ENCODE data around the gene PLEKHM2.
A peak's percentile ranks its signal among the peaks of the same experiment; 100 is the strongest.

Gene PLEKHM2

GRCh38 chr1:15680561-15681348 lies 3.4 kb upstream of the PLEKHM2 start:
- H3K27me3 ChIP-seq (ENCODE audit: insufficient read depth, low read length) = no peaks in the 10 kb centered on the region
- H3K9me3 ChIP-seq (ENCODE audit: low read length) = peaks cover 5% of the 10 kb centered on the region
- H3K36me3 ChIP-seq (ENCODE audit: insufficient read depth, low read length) = no peaks in the 10 kb centered on the region
- H3K4me3 ChIP-seq (ENCODE audit: low read length) = no peak overlapping the region
- peaks cover 19% of the 10 kb centered on the region for H3K4me1 ChIP-seq (ENCODE audit: insufficient read depth, low read length)
- no peak overlapping the region for H2AFZ ChIP-seq (ENCODE audit: low read depth, low read length)

DNA sequence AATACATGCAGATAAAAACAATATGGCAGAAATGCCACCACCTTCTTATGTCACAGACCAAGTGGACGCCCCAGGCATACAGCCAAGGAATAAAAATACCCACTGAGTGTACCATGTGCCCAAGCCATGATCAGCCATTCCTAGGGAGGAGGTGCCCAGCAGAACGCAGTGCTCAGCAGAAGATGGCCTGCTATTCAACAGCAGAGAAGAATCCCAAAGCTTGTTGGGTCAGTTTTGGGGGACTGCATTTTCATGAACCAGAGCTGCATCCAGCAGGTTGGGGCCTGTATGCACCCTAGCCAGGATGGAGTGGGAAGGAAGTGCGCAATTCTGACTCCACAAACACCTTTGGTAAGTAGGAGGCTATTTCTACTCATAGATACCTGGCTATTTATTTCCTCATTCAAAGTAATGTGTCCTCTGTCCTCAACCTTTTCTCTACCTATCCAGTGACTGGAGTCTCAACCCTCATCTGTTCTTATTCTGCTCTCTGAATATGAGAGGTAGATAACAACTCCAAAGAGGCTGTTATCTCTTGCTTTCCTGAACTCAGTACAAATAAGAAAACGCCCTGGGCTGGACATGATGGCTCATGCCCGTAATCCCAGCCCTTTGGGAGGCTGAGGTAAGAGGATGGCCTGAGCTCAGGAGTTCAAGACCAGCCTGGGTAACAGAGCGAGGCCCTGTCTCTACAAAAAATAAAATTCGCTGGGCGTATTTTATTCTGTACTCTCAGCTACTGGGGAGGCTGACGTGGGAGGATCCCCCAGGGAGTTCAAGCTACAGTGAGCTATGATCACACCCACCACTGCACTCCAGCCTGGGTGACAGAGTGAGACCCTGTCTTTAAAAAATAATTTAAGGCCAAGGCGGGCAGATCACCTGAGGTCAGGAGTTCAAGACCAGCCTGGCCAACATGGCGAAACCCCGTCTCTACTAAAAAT lies 2.5 kb upstream of the PLEKHM2 start:
- Histone ChIP-seq H3K9me3 (ENCODE audit: low read length) (peaks cover 5% of the 10 kb centered on the region), H3K4me3 (ENCODE audit: low read length) (no peak overlapping the region), H3K27me3 (ENCODE audit: insufficient read depth, low read length) (no peaks in the 10 kb centered on the region), H3K36me3 (ENCODE audit: insufficient read depth, low read length) (no peaks in the 10 kb centered on the region), H2AFZ (ENCODE audit: low read depth, low read length) (no peak overlapping the region), H3K4me1 (ENCODE audit: insufficient read depth, low read length) (peaks cover 24% of the 10 kb centered on the region)

- peaks cover 24% of the 10 kb centered on the region for H3K4me1 ChIP-seq (ENCODE audit: insufficient read depth, low read length)
- H3K4me3 ChIP-seq (ENCODE audit: low read length) = no peak overlapping the region
These were observed 1.2 kb upstream of the PLEKHM2 start for GRCh38 chr1:15682936-15683341.

DNA sequence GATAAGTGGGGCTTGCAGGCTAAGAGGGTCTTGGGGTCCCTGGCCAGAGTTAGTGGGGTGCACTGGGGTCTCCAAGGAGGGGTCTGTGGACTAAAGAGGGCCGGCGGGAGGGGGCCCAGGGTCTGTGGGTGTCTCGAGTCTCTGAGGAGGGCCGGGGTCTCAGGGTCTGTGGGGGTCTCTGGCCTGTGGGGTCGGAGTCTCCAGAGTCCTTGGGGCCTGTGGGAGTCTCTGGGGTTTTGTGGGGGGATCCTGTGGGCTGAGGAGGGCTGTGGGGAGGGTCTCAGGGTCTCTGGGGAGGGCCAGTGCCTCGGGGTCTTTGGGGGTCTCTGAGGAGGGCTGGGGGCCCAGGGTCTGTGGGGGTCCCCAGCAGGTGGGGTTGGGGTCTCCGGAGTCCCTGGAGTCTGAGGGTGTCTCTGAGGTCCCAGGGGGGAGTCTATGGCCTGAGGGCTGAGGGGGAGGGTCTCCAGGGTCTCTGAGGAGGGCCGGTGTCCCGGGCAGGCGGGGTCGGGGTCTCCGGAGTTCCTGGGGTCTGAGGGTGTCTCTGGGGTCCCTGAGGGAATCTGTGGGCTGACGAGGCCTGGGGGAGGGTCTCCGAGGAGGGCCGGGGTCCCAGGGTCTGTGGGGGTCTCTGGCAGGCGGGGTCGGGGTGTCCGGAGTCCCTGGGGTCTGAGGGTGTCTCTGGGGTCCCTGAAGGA lies 628 bp upstream of the PLEKHM2 start:
- Histone ChIP-seq H3K4me3 (ENCODE audit: low read length) (peak overlapping the region; percentile 74), H2AFZ (ENCODE audit: low read depth, low read length) (peak overlapping the region; percentile 99), H3K27me3 (ENCODE audit: insufficient read depth, low read length) (no peaks in the 10 kb centered on the region), H3K4me1 (ENCODE audit: insufficient read depth, low read length) (peaks cover 24% of the 10 kb centered on the region), H3K9me3 (ENCODE audit: low read length) (peaks cover 3% of the 10 kb centered on the region), H3K36me3 (ENCODE audit: insufficient read depth, low read length) (no peaks in the 10 kb centered on the region)

More at GRCh38 chr1:15682936-15683341, 1.2 kb upstream of the PLEKHM2 start:
- Histone ChIP-seq H3K27me3 (ENCODE audit: insufficient read depth, low read length) (no peaks in the 10 kb centered on the region), H3K36me3 (ENCODE audit: insufficient read depth, low read length) (no peaks in the 10 kb centered on the region), H3K9me3 (ENCODE audit: low read length) (peaks cover 3% of the 10 kb centered on the region), H2AFZ (ENCODE audit: low read depth, low read length) (no peak overlapping the region)

DNA sequence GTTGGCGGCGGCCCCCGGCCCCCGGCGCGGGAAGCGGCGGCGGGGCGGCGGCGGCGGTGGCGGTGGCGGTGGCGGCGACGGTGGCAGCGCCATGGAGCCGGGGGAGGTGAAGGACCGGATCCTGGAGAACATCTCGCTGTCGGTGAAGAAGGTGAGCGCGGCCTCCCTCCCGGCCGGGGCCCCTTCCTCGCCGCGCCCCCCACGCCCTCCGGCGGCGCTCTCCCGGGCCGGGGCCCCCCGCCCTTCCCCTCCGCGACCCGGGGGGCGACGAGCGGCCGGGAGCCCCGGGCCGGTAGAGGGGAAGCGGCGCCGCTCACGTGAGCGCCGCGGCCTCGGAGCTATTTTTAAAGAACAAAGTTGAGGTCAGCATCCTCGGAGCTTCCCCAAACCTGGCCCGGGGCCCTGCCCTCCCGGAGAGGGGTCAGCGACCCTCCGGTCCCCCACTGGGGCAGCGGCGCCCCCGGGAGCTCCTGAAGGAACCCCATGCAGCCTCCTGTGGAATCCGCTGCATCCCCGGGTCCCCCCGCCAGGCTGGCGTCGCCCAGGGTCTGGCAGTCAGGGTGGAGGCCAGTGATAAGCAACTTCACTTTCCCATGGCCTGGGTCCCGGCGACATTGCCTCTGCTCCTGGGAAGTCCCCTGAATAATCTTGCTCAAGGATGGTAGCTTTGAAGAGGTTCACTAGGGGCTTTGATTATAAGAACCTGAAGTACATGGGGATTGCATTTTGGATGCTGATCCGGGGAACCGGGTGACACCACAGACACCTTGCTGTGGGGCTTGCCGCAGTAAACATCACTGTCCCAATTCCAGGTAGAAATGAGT lies 560 bp downstream of the PLEKHM2 start:
- peaks cover 24% of the 10 kb centered on the region for H3K4me1 ChIP-seq (ENCODE audit: insufficient read depth, low read length)
- peak overlapping the region; percentile 88 for H2AFZ ChIP-seq (ENCODE audit: low read depth, low read length)
- H3K4me3 ChIP-seq (ENCODE audit: low read length) = peak overlapping the region; percentile 74
- peaks cover 8% of the 10 kb centered on the region for H3K9me3 ChIP-seq (ENCODE audit: low read length)
- no peaks in the 10 kb centered on the region for H3K27me3 ChIP-seq (ENCODE audit: insufficient read depth, low read length)
- H3K36me3 ChIP-seq (ENCODE audit: insufficient read depth, low read length) = peaks cover 3% of the 10 kb centered on the region

DNA sequence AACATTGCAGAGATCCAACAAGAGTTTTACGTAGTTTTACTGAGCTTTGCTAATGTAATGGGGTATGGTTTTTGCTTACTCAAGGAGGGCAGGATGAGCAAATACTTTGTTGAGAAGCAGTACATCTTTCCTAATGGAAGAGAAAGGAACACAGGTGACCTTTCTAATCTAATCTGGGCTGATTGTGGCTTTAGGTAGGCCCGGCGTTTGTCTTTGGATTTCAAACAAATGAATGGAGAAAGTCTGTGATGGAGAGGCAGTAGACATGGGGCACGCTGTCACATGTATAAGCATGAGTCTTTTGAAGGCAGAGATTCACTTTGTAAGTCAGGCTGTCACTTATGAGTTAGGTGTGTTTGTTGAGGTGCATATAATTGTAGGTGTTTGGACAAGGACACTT lies 1.7 kb downstream of the PLEKHM2 start:
- H3K4me1 ChIP-seq (ENCODE audit: insufficient read depth, low read length) = peaks cover 24% of the 10 kb centered on the region
- H2AFZ ChIP-seq (ENCODE audit: low read depth, low read length) = no peak overlapping the region
- H3K36me3 ChIP-seq (ENCODE audit: insufficient read depth, low read length) = peaks cover 3% of the 10 kb centered on the region
- no peaks in the 10 kb centered on the region for H3K27me3 ChIP-seq (ENCODE audit: insufficient read depth, low read length)
- H3K9me3 ChIP-seq (ENCODE audit: low read length) = peaks cover 8% of the 10 kb centered on the region
- H3K4me3 ChIP-seq (ENCODE audit: low read length) = peak overlapping the region; percentile 74

GRCh38 chr1:15687446-15687845 lies 3.3 kb downstream of the PLEKHM2 start:
- peaks cover 7% of the 10 kb centered on the region for H3K36me3 ChIP-seq (ENCODE audit: insufficient read depth, low read length)
- peaks cover 21% of the 10 kb centered on the region for H3K4me1 ChIP-seq (ENCODE audit: insufficient read depth, low read length)
- no peak overlapping the region for H2AFZ ChIP-seq (ENCODE audit: low read depth, low read length)
- no peak overlapping the region for H3K4me3 ChIP-seq (ENCODE audit: low read length)
- H3K27me3 ChIP-seq (ENCODE audit: insufficient read depth, low read length) = no peaks in the 10 kb centered on the region
- peaks cover 8% of the 10 kb centered on the region for H3K9me3 ChIP-seq (ENCODE audit: low read length)

- Histone ChIP-seq H2AFZ (ENCODE audit: low read depth, low read length) (no peak overlapping the region), H3K27me3 (ENCODE audit: insufficient read depth, low read length) (no peaks in the 10 kb centered on the region), H3K9me3 (ENCODE audit: low read length) (peaks cover 8% of the 10 kb centered on the region), H3K4me3 (ENCODE audit: low read length) (no peak overlapping the region), H3K4me1 (ENCODE audit: insufficient read depth, low read length) (peaks cover 9% of the 10 kb centered on the region), H3K36me3 (ENCODE audit: insufficient read depth, low read length) (peaks cover 7% of the 10 kb centered on the region)
These were observed 6.2 kb downstream of the PLEKHM2 start for GRCh38 chr1:15690317-15690716.

GRCh38 chr1:15691434-15692032 lies 7.4 kb downstream of the PLEKHM2 start:
- H3K36me3 ChIP-seq (ENCODE audit: insufficient read depth, low read length) = peaks cover 10% of the 10 kb centered on the region
- no peak overlapping the region for H3K4me3 ChIP-seq (ENCODE audit: low read length)
- H2AFZ ChIP-seq (ENCODE audit: low read depth, low read length) = no peak overlapping the region
- peaks cover 8% of the 10 kb centered on the region for H3K9me3 ChIP-seq (ENCODE audit: low read length)
- H3K27me3 ChIP-seq (ENCODE audit: insufficient read depth, low read length) = no peaks in the 10 kb centered on the region
- no peaks in the 10 kb centered on the region for H3K4me1 ChIP-seq (ENCODE audit: insufficient read depth, low read length)

DNA sequence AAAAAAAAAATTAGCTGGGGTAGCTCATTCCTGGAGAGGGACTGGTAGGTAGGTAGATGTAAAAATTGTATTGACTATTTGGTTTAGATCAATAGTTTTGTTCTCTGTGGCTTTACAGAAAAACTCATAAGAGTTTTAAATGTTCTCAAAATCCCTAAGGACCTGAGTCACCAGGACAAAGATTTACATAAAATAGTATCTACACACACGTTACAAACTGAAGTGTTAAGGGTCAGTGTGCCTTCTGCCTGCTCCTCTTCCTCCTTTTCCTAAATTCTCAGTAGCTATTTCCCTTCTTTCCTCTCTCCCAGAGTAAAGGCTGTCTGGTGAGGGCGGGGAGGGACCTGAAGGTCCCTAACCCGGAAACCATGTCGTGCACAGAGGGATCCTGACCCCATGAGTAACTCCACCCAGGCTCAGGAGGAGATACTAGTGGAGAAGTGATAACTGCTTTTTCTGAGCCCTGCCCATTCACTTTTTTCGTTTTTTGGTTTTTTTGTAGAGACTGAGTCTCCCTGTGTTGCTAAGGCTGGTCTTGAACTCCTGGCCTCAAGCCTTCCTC lies 8.1 kb downstream of the PLEKHM2 start:
- no peaks in the 10 kb centered on the region for H3K27me3 ChIP-seq (ENCODE audit: insufficient read depth, low read length)
- peaks cover 8% of the 10 kb centered on the region for H3K9me3 ChIP-seq (ENCODE audit: low read length)
- no peak overlapping the region for H2AFZ ChIP-seq (ENCODE audit: low read depth, low read length)
- no peaks in the 10 kb centered on the region for H3K4me1 ChIP-seq (ENCODE audit: insufficient read depth, low read length)
- H3K4me3 ChIP-seq (ENCODE audit: low read length) = no peak overlapping the region
- peaks cover 10% of the 10 kb centered on the region for H3K36me3 ChIP-seq (ENCODE audit: insufficient read depth, low read length)

- no peaks in the 10 kb centered on the region for H3K4me1 ChIP-seq (ENCODE audit: insufficient read depth, low read length)
- no peak overlapping the region for H2AFZ ChIP-seq (ENCODE audit: low read depth, low read length)
- no peak overlapping the region for H3K4me3 ChIP-seq (ENCODE audit: low read length)
- no peaks in the 10 kb centered on the region for H3K27me3 ChIP-seq (ENCODE audit: insufficient read depth, low read length)
- H3K9me3 ChIP-seq (ENCODE audit: low read length) = peaks cover 8% of the 10 kb centered on the region
- H3K36me3 ChIP-seq (ENCODE audit: insufficient read depth, low read length) = peaks cover 10% of the 10 kb centered on the region
These were observed 9.3 kb downstream of the PLEKHM2 start for GRCh38 chr1:15693371-15693770.
